Erythroblast (primary cell): ENCODE data around the gene DST.

Experiments
- DNase-seq, 2 experiments: peaks; one replicate each; lab custom pipeline; 2025; lab: John Stamatoyannopoulos, UW
- GATA1 ChIP-seq: IDR thresholded peaks from 2 replicates; pipeline ENCODE4 v1.6.1; 2011; ENCODE audit warnings: low read depth, mild to moderate bottlenecking, control low read depth, low read length, moderate library complexity
- POLR2A ChIP-seq: IDR thresholded peaks from 2 replicates; pipeline ENCODE4 v1.6.1; 2011; ENCODE audit warnings: mild to moderate bottlenecking, low read length

The DST gene

GRCh38 chr6:56552187-56553130, 90.2 kb downstream of the DST start:
- no peak for DNase-seq
- TF ChIP-seq POLR2A: no peak
- TF ChIP-seq GATA1: no peak

- TF ChIP-seq GATA1 (no peak), POLR2A (no peak)
- DNase-seq: no peak
These were observed 91.1 kb downstream of the DST start for GRCh38 chr6:56551409-56552120.

- no peak for DNase-seq
- no peak for TF ChIP-seq GATA1
- no peak for TF ChIP-seq POLR2A
These were observed 92.4 kb downstream of the DST start for GRCh38 chr6:56550301-56550700.

- TF ChIP-seq GATA1 (no peak), POLR2A (no peak)
- DNase-seq: peak; percentile 11 to 47
These were observed 93.7 kb downstream of the DST start for GRCh38 chr6:56549014-56549413.

GRCh38 chr6:56547687-56548086, 95.0 kb downstream of the DST start:
- DNase-seq: no peak
- TF ChIP-seq GATA1: no peak
- TF ChIP-seq POLR2A: no peak

GRCh38 chr6:56542364-56543331, 100.0 kb downstream of the DST start:
- TF ChIP-seq POLR2A (peak; percentile 96), GATA1 (peak; percentile 33)
- DNase-seq: peak; percentile 97

GRCh38 chr6:56541741-56542360, 100.8 kb downstream of the DST start:
- peak; percentile 49 to 67 for DNase-seq
- peak; percentile 46 for TF ChIP-seq GATA1
- no peak for TF ChIP-seq POLR2A

GRCh38 chr6:56541030-56541600, 101.6 kb downstream of the DST start:
- peak; percentile 52 to 54 for DNase-seq
- no peak for TF ChIP-seq POLR2A
- no peak for TF ChIP-seq GATA1

GRCh38 chr6:56540232-56541029, 102.3 kb downstream of the DST start:
- TF ChIP-seq GATA1 (no peak), POLR2A (no peak)
- peak in 1 of 2 experiments; percentile 18 for DNase-seq

GRCh38 chr6:56539527-56540105, 103.1 kb downstream of the DST start:
- DNase-seq: peak in 1 of 2 experiments; percentile 17
- no peak for TF ChIP-seq POLR2A
- TF ChIP-seq GATA1: no peak

- DNase-seq: no peak
- no peak for TF ChIP-seq POLR2A
- no peak for TF ChIP-seq GATA1
These were observed 103.8 kb downstream of the DST start for GRCh38 chr6:56538851-56539250.
